HG03135 (cell line): ENCODE measurements around the gene CACNA2D2.

Experiments
- ATAC-seq: cut with Tn5 transposase; IDR thresholded peaks from one replicate; pipeline ENCODE4 v1.9.1; 2021; ENCODE audit warnings: mild to moderate bottlenecking, moderate library complexity; ENCODE audit not compliant: unreplicated experiment

The CACNA2D2 gene

GRCh38 chr3:50375258-50375931, 128.0 kb downstream of the CACNA2D2 start:
- ATAC-seq: no peak

DNA sequence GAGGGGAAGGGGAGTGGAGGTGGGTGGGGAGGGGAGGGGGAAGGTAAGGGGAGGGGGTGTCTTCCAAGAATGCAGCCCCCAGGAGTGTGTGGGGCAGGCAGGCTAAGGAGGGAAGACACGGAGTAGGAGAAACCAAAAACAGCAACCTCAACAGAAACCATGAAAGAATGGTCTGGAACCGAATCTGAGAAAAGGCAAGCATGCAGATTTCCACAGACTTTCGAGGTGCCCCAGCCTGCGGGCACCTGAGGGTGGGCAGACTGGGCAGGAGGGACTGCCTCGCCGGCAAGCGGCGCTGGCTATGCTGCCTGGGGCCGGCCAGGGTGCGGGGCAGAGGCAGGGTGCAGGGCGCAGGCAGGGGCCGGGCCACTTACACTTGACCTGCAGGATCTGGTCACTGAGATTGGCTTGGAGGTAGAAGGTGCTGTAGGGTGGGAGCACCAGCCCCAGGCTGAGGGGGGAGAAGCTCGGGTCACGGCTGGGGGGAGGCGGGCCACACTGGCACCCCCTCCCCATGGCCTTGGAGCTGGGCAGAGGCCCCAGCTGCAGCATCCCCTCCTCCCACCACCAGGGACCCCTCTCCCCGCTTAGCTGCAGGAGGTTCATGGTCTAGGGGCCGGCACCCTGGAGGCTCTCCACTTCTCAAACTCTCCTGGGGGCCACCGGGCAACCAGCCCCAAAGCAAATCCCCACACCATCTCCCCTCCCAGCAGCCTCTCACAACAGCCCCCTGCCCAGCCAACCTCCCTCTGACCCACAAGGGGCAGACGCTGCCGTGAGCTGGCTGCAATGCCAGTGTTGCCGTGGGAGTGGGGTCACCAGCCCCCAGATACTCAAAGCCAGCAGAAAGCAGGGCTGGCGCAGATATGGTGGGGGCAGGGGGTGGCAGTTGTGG, 128.8 kb downstream of the CACNA2D2 start:
- ATAC-seq: no peak

GRCh38 chr3:50373146-50374051, 130.0 kb downstream of the CACNA2D2 start:
- no peak for ATAC-seq

DNA sequence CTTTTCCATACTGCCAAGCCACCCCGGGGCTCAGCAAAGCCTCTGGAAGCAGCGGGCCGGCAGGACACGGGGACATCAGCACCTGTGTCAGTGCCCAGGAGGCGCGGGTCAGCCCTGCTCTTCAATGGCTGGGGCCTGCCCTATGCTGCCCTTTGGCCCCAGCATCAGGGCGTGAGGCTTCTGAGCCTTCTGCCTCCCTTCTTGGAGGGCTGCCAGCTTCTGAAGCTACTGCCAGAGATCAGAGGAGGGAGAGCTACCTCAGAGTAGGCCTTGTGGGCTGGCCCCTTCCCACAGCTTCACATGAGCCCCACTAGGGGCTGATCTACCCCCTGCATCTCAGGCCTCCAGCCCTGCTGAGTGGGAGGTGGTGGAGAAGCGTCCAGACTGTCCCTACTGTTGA, 131.1 kb downstream of the CACNA2D2 start:
- ATAC-seq: no peak

GRCh38 chr3:50371133-50371685, 132.2 kb downstream of the CACNA2D2 start:
- no peak for ATAC-seq

- ATAC-seq: no peak
Measured at GRCh38 chr3:50370594-50370993, 132.8 kb downstream of the CACNA2D2 start.

DNA sequence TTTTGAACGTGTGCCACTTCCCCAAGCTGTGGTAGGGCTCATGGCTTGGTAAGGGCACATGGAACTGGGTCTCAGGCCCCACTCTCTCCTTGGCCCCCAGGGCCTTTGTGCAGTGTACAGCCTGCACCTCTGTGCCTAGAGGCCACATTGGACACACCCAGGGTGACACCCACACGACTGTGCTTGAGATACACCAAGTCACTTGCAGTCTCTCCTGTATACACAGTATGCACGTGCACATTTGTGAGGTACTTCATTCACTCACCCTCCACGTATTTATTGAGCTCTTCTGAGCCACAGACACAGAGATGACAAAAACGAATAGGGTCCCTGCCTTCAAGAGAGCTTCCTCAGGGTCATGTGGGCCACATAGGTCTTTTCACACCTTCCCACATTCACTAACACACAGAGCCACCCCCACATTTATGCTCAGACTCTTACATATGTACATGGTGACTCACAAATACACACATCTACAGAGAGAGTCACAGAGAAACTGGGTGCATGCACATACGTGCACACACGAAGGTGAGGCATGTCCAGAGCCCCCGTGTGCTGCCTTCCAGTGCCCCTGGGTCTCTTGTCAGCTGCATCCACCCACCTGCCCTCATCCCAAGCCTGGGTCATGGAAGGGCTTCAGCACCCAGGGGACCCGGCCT, 134.3 kb downstream of the CACNA2D2 start:
- no peak for ATAC-seq

DNA sequence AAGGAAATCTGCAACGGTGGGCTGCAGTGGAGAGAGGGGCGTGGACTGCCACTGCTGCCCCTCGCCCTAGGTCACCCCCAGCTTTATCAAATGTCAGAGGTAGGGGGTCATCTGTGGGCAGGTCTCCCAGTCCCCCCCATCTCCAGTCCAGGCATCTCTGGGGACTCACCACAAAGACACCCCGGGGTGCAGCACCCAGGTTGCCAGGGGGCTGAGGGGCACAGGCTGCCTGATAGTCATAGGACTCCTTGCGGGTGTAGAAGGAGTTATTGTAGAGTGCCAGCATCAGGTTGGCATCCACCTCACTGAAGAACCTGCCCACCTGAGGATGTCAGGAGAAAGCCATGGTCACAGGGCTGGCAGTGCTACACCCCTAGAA, 137.6 kb downstream of the CACNA2D2 start:
- no peak for ATAC-seq

DNA sequence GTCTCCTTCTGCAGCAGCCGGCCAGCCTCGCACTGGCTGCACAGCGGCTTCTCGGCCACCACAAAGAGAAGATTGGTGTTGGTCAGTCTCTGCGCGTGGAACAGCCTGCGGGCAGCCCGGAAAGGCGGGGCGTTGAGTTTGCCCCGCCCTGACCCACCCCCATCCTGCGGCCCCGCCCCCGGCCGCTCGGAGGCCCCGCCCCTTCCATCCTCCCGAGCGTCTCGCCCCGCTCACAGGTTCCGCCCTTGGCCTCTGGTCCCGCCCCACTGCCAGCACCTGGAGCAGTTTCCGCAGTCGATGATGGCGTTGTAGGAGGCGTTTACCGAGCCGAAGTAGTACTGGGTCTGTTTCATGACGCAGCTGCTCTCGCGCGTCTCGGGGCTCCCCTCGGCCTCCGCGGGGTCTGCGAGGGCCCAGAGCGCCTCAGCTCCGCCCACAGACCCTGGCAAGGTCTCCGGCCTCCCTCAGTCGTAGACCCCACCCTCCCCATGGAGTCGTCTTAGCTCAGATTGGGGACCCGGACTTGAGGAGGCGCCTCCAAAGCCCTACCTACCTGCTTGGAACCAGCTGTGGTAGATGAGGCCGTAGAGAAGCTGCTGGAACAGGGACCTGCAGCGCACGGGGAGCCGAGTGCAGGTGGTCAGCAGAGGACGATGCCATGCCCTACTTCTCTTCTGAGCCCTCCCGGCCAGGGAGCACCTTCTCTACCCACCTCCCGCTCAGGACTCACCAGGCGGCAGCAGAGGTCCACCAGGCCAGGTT, 138.2 kb downstream of the CACNA2D2 start:
- peak; percentile 84 for ATAC-seq

GRCh38 chr3:50364573-50365079, 138.8 kb downstream of the CACNA2D2 start:
- ATAC-seq: no peak

GRCh38 chr3:50359760-50360110, 143.7 kb downstream of the CACNA2D2 start:
- no peak for ATAC-seq

- peak; percentile 98 for ATAC-seq
Measured at GRCh38 chr3:50358911-50359759, 144.3 kb downstream of the CACNA2D2 start, which contains the start of gene TMEM115. TMEM115 (minus strand) TSS chr3:50359521; CDS start chr3:50359063, 458 bp downstream.

- ATAC-seq: no peak
Measured at GRCh38 chr3:50358355-50358910, 145.0 kb downstream of the CACNA2D2 start.

DNA sequence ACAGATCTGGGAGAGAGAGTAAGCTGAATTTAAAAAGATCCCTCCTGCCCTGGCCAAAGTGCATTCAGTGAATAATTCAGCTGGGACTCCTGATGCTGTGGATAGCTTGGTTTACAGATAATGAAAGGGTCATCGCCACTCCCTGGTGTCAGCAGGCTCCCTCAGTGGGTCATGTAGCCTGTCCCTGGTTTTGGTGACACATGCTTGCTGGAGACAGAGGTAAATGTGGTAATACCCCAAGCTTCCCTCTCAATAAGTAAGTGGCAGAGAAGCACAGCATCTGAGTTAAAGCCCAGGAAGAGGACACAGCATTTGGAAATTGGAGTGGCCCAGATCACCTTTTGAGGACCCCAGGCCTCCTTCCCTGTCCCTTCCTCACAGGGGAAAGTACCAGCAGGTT, 146.0 kb downstream of the CACNA2D2 start:
- ATAC-seq: no peak

- ATAC-seq: no peak
Measured at GRCh38 chr3:50356553-50356952, 146.9 kb downstream of the CACNA2D2 start.

- no peak for ATAC-seq
Measured at GRCh38 chr3:50355829-50356552, 147.4 kb downstream of the CACNA2D2 start.

- ATAC-seq: no peak
Measured at GRCh38 chr3:50354850-50355249, 148.6 kb downstream of the CACNA2D2 start.
